Frontal cortex (tissue), 4 donors: ENCODE measurements around the gene DBN1. TPM values are rescaled to one million over a fixed set of nuclear protein-coding genes. Genes with fewer than 3 reads are reported as not detected.

Experiments
- DNase-seq, 2 donors: peaks; one replicate each; pipeline ENCODE4 v3.0.0; 2012; ENCODE audit warnings: low spot score in 2 of 2
- FAIRE-seq: peaks from 2 replicates; lab custom pipeline; 2012; peaks lifted over from hg19 to GRCh38; lab: Jason Lieb, UNC
- total RNA-seq: library from RNA; depleted of rRNA; stranded (reverse); fragments of >200 nt; gene quantifications from one replicate; pipeline ENCODE4 v1.2.3, GENCODE V29; 2014
- donor health status: control.
- donor health status: control.
- donor health status: control.

DBN1 gene
- total RNA-seq, 1 donor from 2014 or later: 187 TPM

- FAIRE-seq (no peak), DNase-seq (peak; percentile 85 to 91)
Observed at GRCh38 chr5:177447066-177447610, 26.3 kb downstream of the DBN1 start.

GRCh38 chr5:177446200-177447065 is 27.0 kb downstream of the DBN1 start, which contains the start of gene PRR7:
Gene PRR7, plus strand, starts transcription at chr5:177446814. Its CDS starts 8,254 bp downstream, at chr5:177455068.
- FAIRE-seq (no peak), DNase-seq (peak; percentile 90 to 91)

- FAIRE-seq (no peak), DNase-seq (no peak)
Observed at GRCh38 chr5:177445917-177446199, 27.6 kb downstream of the DBN1 start.

GRCh38 chr5:177445052-177445916 is 28.1 kb downstream of the DBN1 start:
- DNase-seq: no peak
- FAIRE-seq: no peak

GRCh38 chr5:177444106-177445051 is 29.1 kb downstream of the DBN1 start:
- no peak for FAIRE-seq
- no peak for DNase-seq

- no peak for DNase-seq
- FAIRE-seq: no peak
Observed at GRCh38 chr5:177443144-177443983, 30.1 kb downstream of the DBN1 start.

GRCh38 chr5:177442066-177442826 is 31.2 kb downstream of the DBN1 start:
- DNase-seq (no peak), FAIRE-seq (no peak)

GRCh38 chr5:177440990-177441780 is 32.2 kb downstream of the DBN1 start:
- DNase-seq (no peak), FAIRE-seq (no peak)

GRCh38 chr5:177440211-177440989 is 33.0 kb downstream of the DBN1 start:
- DNase-seq (no peak), FAIRE-seq (no peak)

GRCh38 chr5:177439518-177440053 is 33.8 kb downstream of the DBN1 start:
- DNase-seq: no peak
- no peak for FAIRE-seq

GRCh38 chr5:177438468-177438867 is 35.0 kb downstream of the DBN1 start:
- FAIRE-seq (no peak), DNase-seq (no peak)

GRCh38 chr5:177437623-177438022 is 35.8 kb downstream of the DBN1 start:
- DNase-seq (no peak), FAIRE-seq (no peak)

- FAIRE-seq: no peak
- no peak for DNase-seq
Observed at GRCh38 chr5:177435847-177436536, 37.4 kb downstream of the DBN1 start.

GRCh38 chr5:177434942-177435738 is 38.3 kb downstream of the DBN1 start:
- FAIRE-seq: no peak
- no peak for DNase-seq

GRCh38 chr5:177434437-177434836 is 39.0 kb downstream of the DBN1 start:
- FAIRE-seq (no peak), DNase-seq (no peak)
